Breast epithelium (tissue), 4 donors: ENCODE measurements around the gene WDR93. TPM values are rescaled to one million over a fixed set of nuclear protein-coding genes. Genes with fewer than 3 reads are reported as not detected.

ENCODE experiments used
- DNase-seq, 2 donors: peaks; one replicate each; pipeline ENCODE4 v3.0.0-alpha.2; 2019; ENCODE audit warnings: low spot score in 2 of 2
- H3K27ac ChIP-seq, 2 donors: fragments of 200-600 bp; sonication (generic) in 1 of 2; one replicate each; pipeline ENCODE4 v1.5.1; 2016 to 2019; ENCODE audit warnings: mild to moderate bottlenecking in 1 of 2
- H3K27me3 ChIP-seq, 2 donors: fragments of 200-600 bp; sonication (generic) in 1 of 2; one replicate each; pipeline versions ENCODE4 v1.5.1 to v1.6.0; 2017 to 2019; ENCODE audit warnings: control low read depth in 1 of 2, mild to moderate bottlenecking in 1 of 2
- H3K36me3 ChIP-seq: fragments of 200-600 bp; one replicate; pipeline ENCODE4 v1.5.1; 2019
- H3K4me1 ChIP-seq, 2 donors: fragments of 200-600 bp; sonication (generic); one replicate each; pipeline ENCODE4 v1.5.1; 2016 to 2019; ENCODE audit warnings: control low read depth in 1 of 2
- H3K4me3 ChIP-seq, 3 donors: fragments of 200-600 bp; sonication (generic); 1 replicate in 2 of 3; 2 replicates in 1 of 3; pipeline ENCODE4 v1.5.1; 2016 to 2019; ENCODE audit warnings: mild to moderate bottlenecking in 3 of 3, moderate library complexity in 2 of 3
- H3K9me3 ChIP-seq, 2 donors: fragments of 200-600 bp; sonication (generic) in 1 of 2; one replicate each; pipeline ENCODE4 v1.5.1; 2016 to 2019; ENCODE audit warnings: control low read depth in 1 of 2
- POLR2A ChIP-seq: fragments of 450-650 bp; IDR thresholded peaks from one replicate; pipeline ENCODE4 v1.6.1; 2016; ENCODE audit warnings: antibody characterized with exemption, mild to moderate bottlenecking, moderate library complexity
- POLR2AphosphoS5 ChIP-seq, 3 donors: sonication (generic); formaldehyde crosslinking; IDR thresholded peaks; one replicate each; pipeline ENCODE4 v1.6.1; 2017; ENCODE audit warnings: antibody characterized with exemption in 3 of 3
- intact Hi-C: fragments of 100-400 bp; cut with DNase I; formaldehyde crosslinking; loops from one replicate; pipeline ENCODE4 v1.15.1; 2023; ENCODE audit warnings: low total_unique reads
- total RNA-seq, 3 donors: library from RNA; depleted of rRNA; stranded (reverse); fragments of >200 nt; gene quantifications; one replicate each; pipeline ENCODE4 v1.1.0, GENCODE V29; 2016
- TF ChIP-seq, protein P1 (sequence below), 3 donors: fragments of 450-650 bp; IDR thresholded peaks; one replicate each; pipeline ENCODE4 v1.5.1; 2016 to 2017; ENCODE audit warnings: antibody characterized with exemption in 3 of 3, mild to moderate bottlenecking in 3 of 3, moderate library complexity in 3 of 3

WDR93 gene
- total RNA-seq, 3 donors from 2014 or later = 0.80 to 1.0 (median 0.98) TPM

DNA sequence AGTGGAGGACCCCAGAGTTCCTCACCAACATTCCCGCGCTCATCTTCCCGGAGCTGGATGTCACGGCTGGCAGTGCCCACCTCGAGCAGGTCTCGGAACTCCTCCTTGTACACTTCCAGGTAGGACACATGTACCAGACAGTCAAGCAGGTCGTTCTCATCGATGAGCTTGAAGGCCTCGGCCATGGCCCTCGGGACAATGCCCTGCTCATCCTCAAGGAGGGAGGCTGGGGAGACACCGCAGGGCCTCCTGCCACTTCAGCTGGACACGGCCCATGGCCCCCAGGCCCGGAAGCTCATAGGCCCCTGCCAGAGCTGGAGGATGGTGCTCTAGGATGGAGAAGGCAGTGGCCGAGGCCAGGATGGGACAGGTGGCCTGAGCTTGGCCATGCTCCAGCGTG, 40.9 kb upstream of the WDR93 start:
- Histone ChIP-seq H3K4me1 (no peaks in the 10 kb centered on the region), H3K27me3 (no peaks in the 10 kb centered on the region)
- intact Hi-C loops = loop anchor here (10.0 kb wide), 1 partner anchor 105 kb away; the partner anchor contains the start of gene MESP1

GRCh38 chr15:89652131-89652530, 38.5 kb upstream of the WDR93 start:
- Histone ChIP-seq H3K27ac (no peak overlapping the region), H3K9me3 (no peaks in the 10 kb centered on the region), H3K27me3 (no peaks in the 10 kb centered on the region), H3K4me3 (no peak overlapping the region), H3K4me1 (no peaks in the 10 kb centered on the region), H3K36me3 (no peaks in the 10 kb centered on the region)
- intact Hi-C loops = no loop called here
- TF ChIP-seq POLR2AphosphoS5 (IDR thresholded peaks at IDR 0.05) (no peak), POLR2A (no peak)
- TF ChIP-seq, protein P1, sequence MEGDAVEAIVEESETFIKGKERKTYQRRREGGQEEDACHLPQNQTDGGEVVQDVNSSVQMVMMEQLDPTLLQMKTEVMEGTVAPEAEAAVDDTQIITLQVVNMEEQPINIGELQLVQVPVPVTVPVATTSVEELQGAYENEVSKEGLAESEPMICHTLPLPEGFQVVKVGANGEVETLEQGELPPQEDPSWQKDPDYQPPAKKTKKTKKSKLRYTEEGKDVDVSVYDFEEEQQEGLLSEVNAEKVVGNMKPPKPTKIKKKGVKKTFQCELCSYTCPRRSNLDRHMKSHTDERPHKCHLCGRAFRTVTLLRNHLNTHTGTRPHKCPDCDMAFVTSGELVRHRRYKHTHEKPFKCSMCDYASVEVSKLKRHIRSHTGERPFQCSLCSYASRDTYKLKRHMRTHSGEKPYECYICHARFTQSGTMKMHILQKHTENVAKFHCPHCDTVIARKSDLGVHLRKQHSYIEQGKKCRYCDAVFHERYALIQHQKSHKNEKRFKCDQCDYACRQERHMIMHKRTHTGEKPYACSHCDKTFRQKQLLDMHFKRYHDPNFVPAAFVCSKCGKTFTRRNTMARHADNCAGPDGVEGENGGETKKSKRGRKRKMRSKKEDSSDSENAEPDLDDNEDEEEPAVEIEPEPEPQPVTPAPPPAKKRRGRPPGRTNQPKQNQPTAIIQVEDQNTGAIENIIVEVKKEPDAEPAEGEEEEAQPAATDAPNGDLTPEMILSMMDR (IDR thresholded peaks at IDR 0.05) = no peak
- DNase-seq = peak in 1 of 2 donors; percentile 20

More for the DNA sequence above, 40.9 kb upstream of the WDR93 start:
- DNase-seq = no peak
- Histone ChIP-seq H3K36me3 (no peaks in the 10 kb centered on the region), H3K27ac (no peak overlapping the region), H3K9me3 (no peaks in the 10 kb centered on the region), H3K4me3 (no peak overlapping the region)
- TF ChIP-seq POLR2A (no peak), POLR2AphosphoS5 (IDR thresholded peaks at IDR 0.05) (no peak)
- TF ChIP-seq, protein P1 (IDR thresholded peaks at IDR 0.05) = no peak

DNA sequence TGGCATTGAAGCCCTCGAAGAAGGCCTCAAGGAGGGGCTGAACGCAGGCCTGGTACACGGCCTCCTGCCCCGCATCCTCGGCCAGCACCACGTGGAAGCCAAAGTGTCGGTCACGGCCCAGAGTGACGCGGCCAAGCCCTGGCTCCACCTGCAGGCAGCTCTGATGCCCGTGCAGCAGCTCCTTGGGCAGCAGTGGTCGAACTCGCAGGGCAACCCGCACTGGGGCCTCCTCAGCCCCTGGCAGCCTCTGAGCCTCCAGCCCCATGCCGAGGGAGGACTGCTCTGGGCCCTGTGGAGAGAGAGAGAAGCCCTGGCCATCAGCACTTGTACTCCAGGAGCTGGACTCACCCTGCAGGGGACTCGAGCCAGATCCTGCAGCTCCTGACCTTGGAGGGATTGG, 37.9 kb upstream of the WDR93 start:
- Histone ChIP-seq H3K9me3 (no peaks in the 10 kb centered on the region), H3K4me3 (no peak overlapping the region), H3K36me3 (no peaks in the 10 kb centered on the region), H3K4me1 (no peaks in the 10 kb centered on the region), H3K27me3 (no peaks in the 10 kb centered on the region), H3K27ac (no peak overlapping the region)
- DNase-seq = peak in 1 of 2 donors; percentile 33
- intact Hi-C loops = no loop called here
- TF ChIP-seq, protein P1 (IDR thresholded peaks at IDR 0.05) = no peak

GRCh38 chr15:89653578-89653977, 37.0 kb upstream of the WDR93 start:
- intact Hi-C loops = no loop called here
- Histone ChIP-seq H3K36me3 (no peaks in the 10 kb centered on the region), H3K27me3 (no peaks in the 10 kb centered on the region), H3K9me3 (no peaks in the 10 kb centered on the region), H3K4me3 (no peak overlapping the region), H3K4me1 (no peaks in the 10 kb centered on the region), H3K27ac (no peak overlapping the region)
- TF ChIP-seq, protein P1 (IDR thresholded peaks at IDR 0.05) = no peak
- TF ChIP-seq POLR2AphosphoS5 (IDR thresholded peaks at IDR 0.05) (no peak), POLR2A (no peak)
- DNase-seq = no peak

DNA sequence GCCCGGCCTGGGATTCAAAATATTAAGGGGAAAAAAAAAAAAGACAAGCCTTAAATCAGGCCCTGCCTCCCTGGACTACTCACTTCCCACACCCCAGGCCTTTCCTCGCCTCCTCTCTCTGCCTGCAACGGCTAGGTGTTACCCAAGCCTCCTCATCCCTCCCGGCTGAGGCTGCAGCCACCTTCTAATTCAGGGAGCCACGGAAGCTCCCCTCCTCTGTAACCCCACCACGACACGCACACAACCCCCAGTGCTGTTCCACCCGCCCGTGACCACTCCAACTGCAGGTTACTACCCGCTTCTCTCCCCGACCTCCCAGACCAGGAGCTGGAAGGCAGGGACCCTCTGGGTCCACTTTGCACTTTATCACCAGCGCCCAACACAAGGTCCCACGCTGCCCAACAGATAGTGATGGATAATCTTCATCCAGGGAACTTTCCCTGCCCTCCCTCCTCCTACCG, 36.3 kb upstream of the WDR93 start:
- peak overlapping the region; percentile 73 to 86 (median 77) for H3K4me3 ChIP-seq
- intact Hi-C loops = no loop called here
- H3K27ac ChIP-seq = no peak overlapping the region
- TF ChIP-seq POLR2AphosphoS5 (IDR thresholded peaks at IDR 0.05) = no peak
- no peak for TF ChIP-seq POLR2A
- TF ChIP-seq, protein P1 (IDR thresholded peaks at IDR 0.05) = no peak
- no peaks in the 10 kb centered on the region for H3K4me1 ChIP-seq
- no peaks in the 10 kb centered on the region for H3K36me3 ChIP-seq
- no peaks in the 10 kb centered on the region for H3K9me3 ChIP-seq
- peak in 1 of 2 donors; percentile 45 for DNase-seq
- H3K27me3 ChIP-seq = no peaks in the 10 kb centered on the region
